Heart left ventricle (tissue), 16 donors: ENCODE results near the gene SLC9A9. TPM values are rescaled to one million over a fixed set of nuclear protein-coding genes. Genes with fewer than 3 reads are reported as not detected.

Experiments
- ATAC-seq, 4 donors: fragments of 200-7000 bp; cut with Tn5 transposase; one replicate each; pipeline ENCODE4 v1.9.1; 2020 to 2022; ENCODE audit warnings: moderate library complexity in 4 of 4, mild to moderate bottlenecking in 3 of 4, moderate number of reproducible peaks in 1 of 4
- DNase-seq, 5 donors: peaks; one replicate each; pipeline ENCODE4 v3.0.0-alpha.2; 2020
- H3K27ac ChIP-seq, 12 donors: fragments of 200-600 bp; sonication (generic) in 4 of 12; one replicate each; pipeline versions ENCODE4 v1.5.0 to v1.8.0; 2016 to 2022; ENCODE audit warnings: mild to moderate bottlenecking in 2 of 12
- H3K27me3 ChIP-seq, 9 donors: fragments of 200-600 bp; sonication (generic) in 2 of 9; one replicate each; pipeline versions ENCODE4 v1.5.1 to v1.8.0; 2016 to 2022; ENCODE audit warnings: mild to moderate bottlenecking in 3 of 9
- H3K36me3 ChIP-seq, 9 donors: fragments of 200-600 bp; sonication (generic) in 2 of 9; one replicate each; pipeline versions ENCODE4 v1.5.0 to v1.8.0; 2018 to 2022; ENCODE audit warnings: mild to moderate bottlenecking in 2 of 9
- H3K4me1 ChIP-seq, 12 donors: fragments of 200-600 bp; sonication (generic) in 4 of 12; one replicate each; pipeline versions ENCODE4 v1.5.0 to v1.8.0; 2016 to 2022; ENCODE audit warnings: mild to moderate bottlenecking in 3 of 12
- H3K4me3 ChIP-seq, 12 donors: fragments of 200-600 bp; sonication (generic) in 4 of 12; one replicate each; pipeline versions ENCODE4 v1.5.0 to v1.8.0; 2017 to 2022; ENCODE audit warnings: mild to moderate bottlenecking in 9 of 12, moderate library complexity in 4 of 12
- H3K9me3 ChIP-seq, 12 donors: fragments of 200-600 bp; sonication (generic) in 4 of 12; one replicate each; pipeline versions ENCODE4 v1.5.0 to v1.8.0; 2016 to 2022; ENCODE audit warnings: mild to moderate bottlenecking in 1 of 12
- POLR2A ChIP-seq, 2 donors: fragments of 450-650 bp; IDR thresholded peaks; one replicate each; pipeline ENCODE4 v1.6.1; 2017; ENCODE audit warnings: antibody characterized with exemption in 2 of 2, mild to moderate bottlenecking in 2 of 2, moderate library complexity in 2 of 2
- WGBS, 4 donors: extraction: QIAGEN DNeasy Blood & Tissue Kit in 2 of 4; methylation state at CpG; one replicate each; pipeline versions ENCODE4 v1.1.5 to v1.1.7; 2013 to 2018; 5-methylcytosine and 5-hydroxymethylcytosine counted together
- intact Hi-C, 10 donors: fragments of 100-400 bp; cut with DNase I; formaldehyde crosslinking; loops; one replicate each; pipeline versions ENCODE4 v1.11.1 to v1.14.2; 2022
- polyA plus RNA-seq, 2 donors: library from polyadenylated mRNA; stranded (reverse); fragments of 200-250 nt; gene quantifications; one replicate each; pipeline ENCODE4 v1.2.3, GENCODE V29; 2013
- total RNA-seq, 9 donors: library from RNA; depleted of rRNA in 2 of 9; stranded (reverse); fragments of >200 nt in 2 of 9; fragmentation: NEBNext Ultra II Directional in 3 of 9; extraction: Animal tissue kit (Norgen Biotek cat#: 25700) in 3 of 9; gene quantifications; one replicate each; pipeline versions ENCODE4 v1.1.0 to v1.2.4, GENCODE V29; 2016 to 2023
- TF ChIP-seq, protein P1 (sequence below), 12 donors: fragments of 200-600 bp; sonication (generic) in 4 of 12; IDR thresholded peaks; one replicate each; pipeline versions ENCODE4 v1.5.0 to v1.8.0; 2018 to 2022; ENCODE audit warnings: antibody characterized with exemption in 12 of 12, mild to moderate bottlenecking in 5 of 12
- donor health status: ischemic (EF 13 %, LVEDD 7.1; RV severe dilation, severe dysfunction).
- donor health status: healthy with polysubstance abuse.
- donor health status: DM: no; HTN: yes; CAD: no.
- donor health status: DM: no; HTN: no; CAD: no.
- donor health status: ischemic (EF 25% LVEDD 6.9; RV normal size, moderate dysfunction).
- donor health status: ischemic (EF 25% LVEDD 5.7; RV mildly dilated, moderate dysfunction).
- donor health status: healthy.
- donor health status: DM: yes; HTN: yes; CAD: no.
- donor health status: ischemic (EF 35%, LVEDD 5.7; RV mildly dilated, moderate dysfunction).
- donor health status: nonischemic (EF 11% LVEDD 7.7; RV severe dilation, severe dysfunction).
- donor health status: DM: yes; HTN: yes; CAD: no.
- donor health status: PGD.
- donor health status: ischemic (EF 29% LVEDD 5.4; RV normal size, mild dysfunction).
- donor health status: nonischemic (EF 23%, LVEDD 6.1; RV moderate dilation, normal function).

The SLC9A9 gene
- total and polyA plus RNA-seq, 11 donors: 0.76 to 17.5 (median 3.3) TPM

DNA sequence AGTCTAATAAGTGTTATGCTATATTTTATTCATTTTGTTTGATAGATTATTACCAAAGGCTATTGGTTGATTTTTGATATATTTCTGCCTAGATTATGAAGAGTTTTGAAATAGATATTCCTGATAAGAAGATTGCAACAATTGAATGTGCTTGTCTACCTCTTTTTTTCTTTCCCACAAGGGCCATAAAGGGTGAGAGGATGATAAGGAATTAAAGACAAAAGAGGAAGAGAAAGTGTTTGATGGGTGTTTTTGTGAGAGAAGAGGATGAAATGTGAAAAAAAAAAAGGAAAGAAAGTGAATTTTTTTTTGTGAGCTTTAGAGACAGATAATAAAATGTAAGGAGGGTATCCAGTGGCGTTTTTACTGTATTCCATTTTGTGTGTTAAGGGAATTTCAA is 484.3 kb downstream of the SLC9A9 start:
- Histone ChIP-seq H3K27me3 (no peaks in the 10 kb centered on the region), H3K4me3 (no peak overlapping the region), H3K36me3 (no peaks in the 10 kb centered on the region), H3K9me3 (no peaks in the 10 kb centered on the region), H3K27ac (no peak overlapping the region), H3K4me1 (no peaks in the 10 kb centered on the region)
- WGBS, 4 donors: 94 to 98% (median 98%) methylated on average over 1 of the region's 1 CpG
- intact Hi-C loops: no loop called here
- DNase-seq (no peak), ATAC-seq (no peak)
- no peak for TF ChIP-seq POLR2A (IDR thresholded peaks at IDR 0.05)
- TF ChIP-seq, protein P1, sequence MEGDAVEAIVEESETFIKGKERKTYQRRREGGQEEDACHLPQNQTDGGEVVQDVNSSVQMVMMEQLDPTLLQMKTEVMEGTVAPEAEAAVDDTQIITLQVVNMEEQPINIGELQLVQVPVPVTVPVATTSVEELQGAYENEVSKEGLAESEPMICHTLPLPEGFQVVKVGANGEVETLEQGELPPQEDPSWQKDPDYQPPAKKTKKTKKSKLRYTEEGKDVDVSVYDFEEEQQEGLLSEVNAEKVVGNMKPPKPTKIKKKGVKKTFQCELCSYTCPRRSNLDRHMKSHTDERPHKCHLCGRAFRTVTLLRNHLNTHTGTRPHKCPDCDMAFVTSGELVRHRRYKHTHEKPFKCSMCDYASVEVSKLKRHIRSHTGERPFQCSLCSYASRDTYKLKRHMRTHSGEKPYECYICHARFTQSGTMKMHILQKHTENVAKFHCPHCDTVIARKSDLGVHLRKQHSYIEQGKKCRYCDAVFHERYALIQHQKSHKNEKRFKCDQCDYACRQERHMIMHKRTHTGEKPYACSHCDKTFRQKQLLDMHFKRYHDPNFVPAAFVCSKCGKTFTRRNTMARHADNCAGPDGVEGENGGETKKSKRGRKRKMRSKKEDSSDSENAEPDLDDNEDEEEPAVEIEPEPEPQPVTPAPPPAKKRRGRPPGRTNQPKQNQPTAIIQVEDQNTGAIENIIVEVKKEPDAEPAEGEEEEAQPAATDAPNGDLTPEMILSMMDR (IDR thresholded peaks at IDR 0.05): no peak

DNA sequence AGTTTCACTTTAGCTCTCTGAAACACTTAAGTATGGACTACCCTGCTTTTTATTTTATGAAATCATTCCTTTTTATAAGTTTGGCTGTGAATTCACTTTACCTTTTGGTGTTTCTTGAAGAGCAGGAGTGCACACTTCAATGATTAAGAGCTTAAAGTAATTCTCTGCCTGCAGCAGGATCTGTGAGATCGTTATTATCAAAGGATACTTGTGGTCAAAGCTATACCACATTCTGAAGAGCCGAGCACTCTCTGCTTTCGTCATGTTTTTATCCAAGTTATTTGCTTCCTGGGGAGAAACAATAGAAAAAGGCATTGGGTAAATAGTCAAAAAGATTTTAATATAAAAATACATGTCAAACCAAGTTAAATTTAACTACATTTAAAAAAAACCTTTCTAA is 485.0 kb downstream of the SLC9A9 start:
- Histone ChIP-seq H3K4me3 (no peak overlapping the region), H3K9me3 (no peaks in the 10 kb centered on the region), H3K36me3 (no peaks in the 10 kb centered on the region), H3K4me1 (peaks cover 0 to 4% (median 0%) of the 10 kb centered on the region in 12 donors), H3K27me3 (no peaks in the 10 kb centered on the region), H3K27ac (no peak overlapping the region)
- TF ChIP-seq POLR2A (IDR thresholded peaks at IDR 0.05): no peak
- TF ChIP-seq, protein P1 (IDR thresholded peaks at IDR 0.05): no peak
- intact Hi-C loops: no loop called here
- WGBS, 4 donors: 54 to 67% (median 60%) methylated on average over 3 of the region's 3 CpGs
- ATAC-seq (no peak), DNase-seq (no peak)

DNA sequence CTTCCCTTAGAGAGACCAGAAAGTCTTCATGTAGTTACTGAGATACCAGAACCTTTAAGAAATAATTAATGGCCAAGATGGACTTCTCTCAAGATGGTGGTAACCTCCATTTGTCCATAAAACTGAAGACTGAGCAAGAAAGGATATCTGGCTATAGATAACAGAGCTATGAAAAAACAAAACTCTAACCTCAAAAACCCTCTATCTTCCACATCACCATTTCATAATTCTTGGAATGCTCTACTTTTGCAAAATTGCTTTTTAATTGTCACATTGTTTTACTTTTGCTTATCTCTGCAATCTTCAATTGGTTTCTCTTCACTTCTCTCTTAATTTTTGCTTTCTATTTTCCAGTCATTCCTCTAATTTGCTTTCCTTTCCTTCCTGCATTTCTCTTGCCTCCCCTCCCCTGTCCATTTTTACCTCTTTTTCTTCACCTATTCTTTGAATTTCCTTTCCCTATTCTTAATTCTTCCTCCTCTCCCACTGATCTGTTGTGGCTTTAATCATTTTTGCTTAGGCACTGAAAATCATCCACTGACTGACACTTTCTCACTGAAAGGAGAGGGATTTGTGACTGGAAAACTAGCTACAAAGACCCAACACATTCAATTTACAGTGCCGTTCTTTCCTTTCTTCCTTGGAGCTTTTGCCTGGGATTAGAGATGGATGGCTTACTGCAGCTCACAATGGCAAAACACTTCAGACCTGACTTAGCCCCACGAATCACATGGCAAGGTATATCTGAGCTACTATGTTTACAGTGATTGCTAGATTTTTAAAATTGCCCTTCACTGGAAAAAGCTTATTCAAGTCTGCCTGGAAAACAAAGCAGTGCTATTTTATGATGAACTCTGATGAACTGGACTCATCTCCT is 485.9 kb downstream of the SLC9A9 start:
- H3K27me3 ChIP-seq: no peaks in the 10 kb centered on the region
- intact Hi-C loops: no loop called here
- H3K9me3 ChIP-seq: no peaks in the 10 kb centered on the region
- peaks cover 0 to 6% (median 0%) of the 10 kb centered on the region in 12 donors for H3K4me1 ChIP-seq
- ATAC-seq (no peak), DNase-seq (no peak)
- H3K36me3 ChIP-seq: no peaks in the 10 kb centered on the region
- TF ChIP-seq, protein P1 (IDR thresholded peaks at IDR 0.05): no peak
- no peak for TF ChIP-seq POLR2A (IDR thresholded peaks at IDR 0.05)
- H3K4me3 ChIP-seq: no peak overlapping the region
- 76 to 87% (median 82%) methylated on average over 2 of the region's 2 CpGs for WGBS, 4 donors
- H3K27ac ChIP-seq: no peak overlapping the region

DNA sequence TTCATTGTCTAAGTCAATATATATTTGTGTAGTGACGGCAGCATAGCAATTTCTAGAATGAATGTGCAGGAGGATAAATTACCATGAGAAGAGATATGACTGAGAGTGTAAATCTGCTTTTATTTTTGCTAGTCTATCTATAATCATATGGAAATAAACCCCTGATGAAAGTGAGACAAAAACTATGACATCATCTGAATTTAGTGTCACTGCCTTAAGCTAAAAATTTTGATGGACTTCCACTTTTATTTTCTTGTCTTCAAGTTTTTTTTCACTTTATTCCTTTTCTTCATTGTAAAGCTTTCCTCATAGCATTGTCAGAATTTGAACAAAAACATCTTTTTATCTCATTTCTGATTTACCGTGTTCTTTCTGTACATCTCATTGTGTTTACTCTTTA is 486.7 kb downstream of the SLC9A9 start:
- TF ChIP-seq, protein P1 (IDR thresholded peaks at IDR 0.05): no peak
- no peak for TF ChIP-seq POLR2A (IDR thresholded peaks at IDR 0.05)
- intact Hi-C loops: no loop called here
- DNase-seq (no peak), ATAC-seq (no peak)
- Histone ChIP-seq H3K4me1 (peaks cover 0 to 6% (median 0%) of the 10 kb centered on the region in 12 donors), H3K27ac (no peak overlapping the region), H3K36me3 (no peaks in the 10 kb centered on the region), H3K27me3 (no peaks in the 10 kb centered on the region), H3K4me3 (no peak overlapping the region), H3K9me3 (no peaks in the 10 kb centered on the region)
- 95 to 99% (median 96%) methylated on average over 2 of the region's 2 CpGs for WGBS, 4 donors
